ENCODE measurements around the gene VWA2.

Gene VWA2

GRCh38 chr10:114313866-114314265, 74.8 kb downstream of the VWA2 start:
- TF ChIP-seq CTCF (conservative IDR thresholded peaks at IDR 0.05; ENCODE audit: low read depth, low read length) = no peak
- DNase-seq (ENCODE audit: low read depth) = no peak
- no peak overlapping the region for H3K4me3 ChIP-seq (ENCODE audit: low read length)

GRCh38 chr10:114315566-114316420, 76.7 kb downstream of the VWA2 start:
- no peak for TF ChIP-seq CTCF (conservative IDR thresholded peaks at IDR 0.05; ENCODE audit: low read depth, low read length)
- no peak overlapping the region for H3K4me3 ChIP-seq (ENCODE audit: low read length)
- no peak for DNase-seq (ENCODE audit: low read depth)

GRCh38 chr10:114316744-114317143, 77.7 kb downstream of the VWA2 start:
- no peak overlapping the region for H3K4me3 ChIP-seq (ENCODE audit: low read length)
- TF ChIP-seq CTCF (conservative IDR thresholded peaks at IDR 0.05; ENCODE audit: low read depth, low read length) = no peak
- no peak for DNase-seq (ENCODE audit: low read depth)

- no peak for DNase-seq (ENCODE audit: low read depth)
- no peak for TF ChIP-seq CTCF (conservative IDR thresholded peaks at IDR 0.05; ENCODE audit: low read depth, low read length)
Observed at GRCh38 chr10:114319406-114320248, 80.6 kb downstream of the VWA2 start.

GRCh38 chr10:114320249-114321116, 81.4 kb downstream of the VWA2 start:
- no peak for DNase-seq (ENCODE audit: low read depth)
- H3K4me3 ChIP-seq (ENCODE audit: low read length) = no peak overlapping the region
- no peak for TF ChIP-seq CTCF (conservative IDR thresholded peaks at IDR 0.05; ENCODE audit: low read depth, low read length)

More at GRCh38 chr10:114319406-114320248, 80.6 kb downstream of the VWA2 start:
- H3K4me3 ChIP-seq (ENCODE audit: low read length) = no peak overlapping the region

GRCh38 chr10:114322344-114322743, 83.3 kb downstream of the VWA2 start:
- no peak overlapping the region for H3K4me3 ChIP-seq (ENCODE audit: low read length)
- DNase-seq (ENCODE audit: low read depth) = no peak
- no peak for TF ChIP-seq CTCF (conservative IDR thresholded peaks at IDR 0.05; ENCODE audit: low read depth, low read length)

All from retinal pigment epithelial cell (primary cell).